ENCODE results near the gene IQSEC3.
A peak's percentile ranks its signal among the peaks of the same experiment; 100 is the strongest.

The IQSEC3 gene

DNA sequence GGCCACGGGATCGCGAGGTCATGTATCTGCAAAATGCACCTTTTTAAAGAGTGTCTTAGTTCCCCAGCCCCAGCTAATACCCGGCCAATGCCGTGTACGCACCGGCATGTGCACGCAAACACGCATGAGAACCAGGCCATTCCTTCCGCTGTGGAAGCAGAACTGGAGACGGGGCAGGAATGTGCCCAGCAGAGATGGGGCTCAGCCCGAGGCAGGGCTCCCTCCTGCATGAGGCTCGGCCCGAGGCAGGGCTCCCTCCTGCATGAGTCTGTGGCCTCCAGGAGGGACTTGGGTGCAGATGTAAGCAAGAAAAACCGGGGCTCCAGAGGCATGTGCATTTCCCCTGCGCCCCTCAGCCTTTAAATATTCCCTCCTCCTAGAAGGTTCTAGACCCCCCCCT is 109.2 kb downstream of the IQSEC3 start:
- no peak overlapping the region for H2AFZ ChIP-seq (ENCODE audit: low read length)
- H3K4me1 ChIP-seq (ENCODE audit: insufficient read depth, low read length, poor library complexity, severe bottlenecking) = peaks cover 79% of the 10 kb centered on the region
- H3K79me2 ChIP-seq (ENCODE audit: insufficient read depth, low read length) = no peaks in the 10 kb centered on the region
- no peaks in the 10 kb centered on the region for H3K9me2 ChIP-seq (replicated peaks; ENCODE audit: low read depth, low read length)
- H3K4me2 ChIP-seq (ENCODE audit: low read depth, low read length, poor library complexity, severe bottlenecking) = no peak overlapping the region
- no peaks in the 10 kb centered on the region for H3F3A ChIP-seq (ENCODE audit: low read depth)
- H3K27me3 ChIP-seq (ENCODE audit: insufficient read depth, low read length, poor library complexity, severe bottlenecking) = no peaks in the 10 kb centered on the region
- TF ChIP-seq EZH2phosphoT487 (IDR thresholded peaks at IDR 0.05; ENCODE audit: borderline replicate concordance) = no peak
- no peak for TF ChIP-seq CTCF (conservative IDR thresholded peaks at IDR 0.05; ENCODE audit: low read length)
- no peaks in the 10 kb centered on the region for H3K36me3 ChIP-seq (ENCODE audit: insufficient read depth, low read length)
- no peak overlapping the region for H3K4me3 ChIP-seq (ENCODE audit: low read length, poor library complexity, severe bottlenecking)
- no peaks in the 10 kb centered on the region for H4K20me1 ChIP-seq (ENCODE audit: insufficient read depth, low read length, poor library complexity, severe bottlenecking)
- H3K9me3 ChIP-seq (ENCODE audit: insufficient read depth, low read depth, low read length) = no peaks in the 10 kb centered on the region
- H3K9ac ChIP-seq (ENCODE audit: low read depth, low read length, poor library complexity, severe bottlenecking) = peak overlapping the region; percentile 47

DNA sequence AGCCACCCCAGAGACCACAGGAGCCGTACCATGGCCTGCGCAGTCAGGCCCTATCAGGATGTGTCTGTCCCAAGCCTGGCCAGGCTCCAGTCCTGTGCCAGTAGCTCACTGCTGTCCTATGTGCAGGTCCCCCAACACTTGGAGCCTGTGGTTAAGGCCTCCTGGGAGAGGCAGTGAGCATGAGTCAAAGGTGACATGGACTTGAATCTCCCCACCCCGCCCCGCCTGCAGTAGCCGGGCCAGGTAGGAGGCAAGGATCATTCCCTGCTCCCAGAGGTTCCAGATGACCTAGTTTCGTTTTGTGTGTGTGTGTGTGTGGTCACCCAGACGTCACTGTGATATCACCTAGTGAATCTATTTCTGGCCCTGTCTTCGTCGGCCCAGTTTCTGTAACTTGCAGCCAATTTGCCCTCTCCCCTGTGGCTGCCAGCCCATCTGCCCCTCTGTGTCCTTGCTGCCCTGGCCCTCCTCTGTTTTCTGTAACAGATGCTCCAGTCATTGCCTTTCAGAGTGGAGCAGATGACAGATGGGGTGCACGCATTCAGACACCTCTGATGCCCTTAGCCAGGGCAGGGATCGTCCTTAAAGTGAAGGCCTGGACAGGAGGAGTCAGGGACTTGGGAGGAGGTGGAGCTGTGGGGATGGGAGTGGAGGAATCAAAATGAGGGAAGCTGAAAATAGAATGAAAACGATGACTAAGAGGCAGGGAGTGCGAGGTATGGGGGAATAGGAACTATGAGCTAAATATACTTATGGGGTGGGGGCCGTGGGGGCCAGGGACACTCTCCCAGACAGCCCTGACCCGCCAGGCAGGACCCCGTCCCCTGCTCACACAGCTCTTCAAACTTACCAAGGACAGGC is 110.0 kb downstream of the IQSEC3 start:
- H4K20me1 ChIP-seq (ENCODE audit: insufficient read depth, low read length, poor library complexity, severe bottlenecking) = no peaks in the 10 kb centered on the region
- H3F3A ChIP-seq (ENCODE audit: low read depth) = no peaks in the 10 kb centered on the region
- H3K4me2 ChIP-seq (ENCODE audit: low read depth, low read length, poor library complexity, severe bottlenecking) = peak overlapping the region; percentile 18
- H3K9me2 ChIP-seq (replicated peaks; ENCODE audit: low read depth, low read length) = no peaks in the 10 kb centered on the region
- TF ChIP-seq CTCF (conservative IDR thresholded peaks at IDR 0.05; ENCODE audit: low read length) (no peak), EZH2phosphoT487 (IDR thresholded peaks at IDR 0.05; ENCODE audit: borderline replicate concordance) (no peak)
- no peaks in the 10 kb centered on the region for H3K36me3 ChIP-seq (ENCODE audit: insufficient read depth, low read length)
- peak overlapping the region; percentile 47 for H3K9ac ChIP-seq (ENCODE audit: low read depth, low read length, poor library complexity, severe bottlenecking)
- H3K27me3 ChIP-seq (ENCODE audit: insufficient read depth, low read length, poor library complexity, severe bottlenecking) = no peaks in the 10 kb centered on the region
- no peaks in the 10 kb centered on the region for H3K9me3 ChIP-seq (ENCODE audit: insufficient read depth, low read depth, low read length)
- peaks cover 80% of the 10 kb centered on the region for H3K4me1 ChIP-seq (ENCODE audit: insufficient read depth, low read length, poor library complexity, severe bottlenecking)
- no peak overlapping the region for H2AFZ ChIP-seq (ENCODE audit: low read length)
- no peak overlapping the region for H3K4me3 ChIP-seq (ENCODE audit: low read length, poor library complexity, severe bottlenecking)
- no peaks in the 10 kb centered on the region for H3K79me2 ChIP-seq (ENCODE audit: insufficient read depth, low read length)

DNA sequence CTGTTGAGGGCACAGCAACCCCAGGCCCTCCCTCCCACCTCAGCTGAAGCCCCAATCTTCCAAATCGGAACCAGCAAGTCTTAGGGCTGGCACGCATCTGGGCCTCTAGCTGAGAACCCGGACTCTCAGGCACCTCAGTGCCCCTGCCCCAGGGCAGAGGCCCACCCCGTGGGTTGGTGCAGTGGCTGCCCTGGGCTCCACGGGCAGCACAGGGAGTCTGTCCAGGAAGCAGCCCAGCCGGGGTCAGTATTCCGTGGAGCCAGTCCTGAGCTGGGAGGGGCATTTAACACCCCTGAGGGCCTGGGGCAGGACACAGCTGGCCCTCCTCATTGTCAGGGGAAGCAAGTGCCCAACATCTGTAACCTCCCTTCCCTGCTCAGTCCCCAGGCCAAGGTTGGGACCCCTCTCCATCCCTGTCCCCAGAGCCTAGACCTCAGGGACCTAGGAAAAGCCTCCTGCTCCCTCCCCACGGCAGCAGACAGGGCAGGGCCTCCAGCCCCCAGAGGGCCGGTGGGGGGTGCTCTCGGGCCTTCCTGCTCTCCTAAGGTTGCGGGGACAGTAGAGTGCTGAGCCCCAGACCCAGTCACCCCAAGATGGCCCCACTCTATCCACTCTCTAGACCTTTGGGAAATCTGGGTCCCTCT is 110.9 kb downstream of the IQSEC3 start:
- H3K27me3 ChIP-seq (ENCODE audit: insufficient read depth, low read length, poor library complexity, severe bottlenecking) = no peaks in the 10 kb centered on the region
- no peaks in the 10 kb centered on the region for H3K9me3 ChIP-seq (ENCODE audit: insufficient read depth, low read depth, low read length)
- no peaks in the 10 kb centered on the region for H3K9me2 ChIP-seq (replicated peaks; ENCODE audit: low read depth, low read length)
- no peaks in the 10 kb centered on the region for H3K79me2 ChIP-seq (ENCODE audit: insufficient read depth, low read length)
- TF ChIP-seq CTCF (conservative IDR thresholded peaks at IDR 0.05; ENCODE audit: low read length) (no peak), EZH2phosphoT487 (IDR thresholded peaks at IDR 0.05; ENCODE audit: borderline replicate concordance) (no peak)
- H3K9ac ChIP-seq (ENCODE audit: low read depth, low read length, poor library complexity, severe bottlenecking) = no peak overlapping the region
- no peak overlapping the region for H3K4me2 ChIP-seq (ENCODE audit: low read depth, low read length, poor library complexity, severe bottlenecking)
- no peaks in the 10 kb centered on the region for H4K20me1 ChIP-seq (ENCODE audit: insufficient read depth, low read length, poor library complexity, severe bottlenecking)
- H3F3A ChIP-seq (ENCODE audit: low read depth) = no peaks in the 10 kb centered on the region
- H3K36me3 ChIP-seq (ENCODE audit: insufficient read depth, low read length) = no peaks in the 10 kb centered on the region
- no peak overlapping the region for H3K4me3 ChIP-seq (ENCODE audit: low read length, poor library complexity, severe bottlenecking)
- no peak overlapping the region for H2AFZ ChIP-seq (ENCODE audit: low read length)
- peaks cover 80% of the 10 kb centered on the region for H3K4me1 ChIP-seq (ENCODE audit: insufficient read depth, low read length, poor library complexity, severe bottlenecking)

Data from Loucy (cell line).